SK-N-SH treated with all-trans-retinoic acid at 6 μM for 48 hours (cell line): ENCODE data around the gene CCDC158.

Experiments used
- ATAC-seq: fragments of 200-7000 bp; cut with Tn5 transposase; 3 replicates; pipeline ENCODE4 v1.9.1; 2020; ENCODE audit warnings: mild to moderate bottlenecking, moderate library complexity
- POU6F1 ChIP-seq: fragments of 250-450 bp; sonication (Bioruptor Pico); IDR thresholded peaks from 2 replicates; pipeline ENCODE4 v1.8.0; 2021; ENCODE audit warnings: low read depth, mild to moderate bottlenecking, moderate library complexity, borderline replicate concordance

CCDC158 gene

DNA sequence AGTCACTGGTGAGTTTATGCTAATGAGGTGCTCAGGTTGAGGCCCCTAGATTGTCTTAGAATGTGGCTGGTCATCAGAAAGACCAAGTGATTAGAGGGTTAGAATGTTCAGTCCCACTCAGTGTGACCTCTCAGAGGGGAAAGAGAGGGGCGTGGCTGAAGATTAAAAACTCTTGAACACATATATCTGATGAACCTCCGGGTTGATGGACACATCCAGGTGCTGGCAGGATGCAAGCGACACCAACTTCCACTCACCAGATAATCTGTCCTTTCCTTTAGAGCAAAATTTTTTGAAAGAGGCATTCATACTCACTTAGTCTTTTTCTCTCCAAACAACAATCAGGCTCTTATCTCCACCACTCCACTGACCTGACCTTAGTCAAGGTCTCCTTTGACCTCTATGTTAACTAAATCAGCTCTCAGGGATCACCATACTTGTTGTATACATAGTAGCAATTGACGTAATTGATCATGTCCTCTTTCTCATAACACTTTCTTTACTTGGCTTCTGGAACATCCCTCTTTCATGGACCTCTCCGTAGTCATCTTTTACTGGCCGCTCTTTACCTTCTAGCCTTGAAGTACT, 155.2 kb downstream of the CCDC158 start:
- ATAC-seq: no peak
- no peak for TF ChIP-seq POU6F1
